ENCODE results near the gene SLC35B3.

The SLC35B3 gene

GRCh38 chr6:8468552-8469356, 33.4 kb upstream of the SLC35B3 start (continued):
- TF ChIP-seq CREB5 (CRISPR knock-in tag; IDR thresholded peaks at IDR 0.05; ENCODE audit: low read depth) (no peak), ISL1 (CRISPR knock-in tag; IDR thresholded peaks at IDR 0.05) (no peak), ZFP30 (CRISPR knock-in tag; IDR thresholded peaks at IDR 0.05) (no peak), ZNF8 (CRISPR knock-in tag; IDR thresholded peaks at IDR 0.05) (no peak), OSR1 (CRISPR knock-in tag; IDR thresholded peaks at IDR 0.05) (no peak)

DNA sequence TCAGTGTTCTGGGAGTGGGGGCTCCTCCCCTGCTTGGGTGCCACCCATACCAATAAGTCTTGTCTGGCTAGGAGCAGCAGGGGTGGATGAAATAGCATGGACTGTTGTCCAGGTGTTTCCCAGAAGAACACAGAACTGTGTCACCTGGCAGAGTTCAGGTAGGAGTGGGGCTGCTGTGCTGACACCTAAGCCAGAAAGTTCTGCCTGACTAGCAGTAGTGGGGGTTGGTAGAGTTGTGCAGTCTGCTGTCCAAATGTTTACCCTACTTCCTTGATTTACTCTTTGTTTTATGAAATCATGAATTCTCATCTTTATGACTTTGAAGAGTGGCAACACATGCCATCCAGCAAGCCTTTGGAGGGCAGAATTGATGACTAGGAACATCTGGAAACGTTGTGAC, 27.3 kb upstream of the SLC35B3 start:
- no peak for ATAC-seq
- no peak for TF ChIP-seq ZFP3 (CRISPR knock-in tag; IDR thresholded peaks at IDR 0.05)
- no peak for TF ChIP-seq CSDC2 (CRISPR knock-in tag; IDR thresholded peaks at IDR 0.05)
- no peak for TF ChIP-seq ZNF8 (CRISPR knock-in tag; IDR thresholded peaks at IDR 0.05)
- no peak for TF ChIP-seq GLIS3 (CRISPR knock-in tag; IDR thresholded peaks at IDR 0.05)
- TF ChIP-seq PPARA (CRISPR knock-in tag; IDR thresholded peaks at IDR 0.05; ENCODE audit: borderline replicate concordance), result no peak
- no peak for TF ChIP-seq POU6F1 (CRISPR knock-in tag; IDR thresholded peaks at IDR 0.05; ENCODE audit: borderline replicate concordance, low read depth)
- TF ChIP-seq, protein P1, sequence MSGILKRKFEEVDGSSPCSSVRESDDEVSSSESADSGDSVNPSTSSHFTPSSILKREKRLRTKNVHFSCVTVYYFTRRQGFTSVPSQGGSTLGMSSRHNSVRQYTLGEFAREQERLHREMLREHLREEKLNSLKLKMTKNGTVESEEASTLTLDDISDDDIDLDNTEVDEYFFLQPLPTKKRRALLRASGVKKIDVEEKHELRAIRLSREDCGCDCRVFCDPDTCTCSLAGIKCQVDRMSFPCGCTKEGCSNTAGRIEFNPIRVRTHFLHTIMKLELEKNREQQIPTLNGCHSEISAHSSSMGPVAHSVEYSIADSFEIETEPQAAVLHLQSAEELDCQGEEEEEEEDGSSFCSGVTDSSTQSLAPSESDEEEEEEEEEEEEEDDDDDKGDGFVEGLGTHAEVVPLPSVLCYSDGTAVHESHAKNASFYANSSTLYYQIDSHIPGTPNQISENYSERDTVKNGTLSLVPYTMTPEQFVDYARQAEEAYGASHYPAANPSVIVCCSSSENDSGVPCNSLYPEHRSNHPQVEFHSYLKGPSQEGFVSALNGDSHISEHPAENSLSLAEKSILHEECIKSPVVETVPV (CRISPR knock-in tag; IDR thresholded peaks at IDR 0.05), result no peak
- TF ChIP-seq ZNF70 (CRISPR knock-in tag; IDR thresholded peaks at IDR 0.05), result no peak
- no peak for TF ChIP-seq BACH2 (CRISPR knock-in tag; IDR thresholded peaks at IDR 0.05; ENCODE audit: borderline replicate concordance)
- TF ChIP-seq PATZ1 (CRISPR knock-in tag; IDR thresholded peaks at IDR 0.05; ENCODE audit: borderline replicate concordance), result no peak
- no peak for TF ChIP-seq ISL1 (CRISPR knock-in tag; IDR thresholded peaks at IDR 0.05)
- TF ChIP-seq TSHZ2 (CRISPR knock-in tag; IDR thresholded peaks at IDR 0.05), result no peak
- TF ChIP-seq ZFP30 (CRISPR knock-in tag; IDR thresholded peaks at IDR 0.05), result no peak

DNA sequence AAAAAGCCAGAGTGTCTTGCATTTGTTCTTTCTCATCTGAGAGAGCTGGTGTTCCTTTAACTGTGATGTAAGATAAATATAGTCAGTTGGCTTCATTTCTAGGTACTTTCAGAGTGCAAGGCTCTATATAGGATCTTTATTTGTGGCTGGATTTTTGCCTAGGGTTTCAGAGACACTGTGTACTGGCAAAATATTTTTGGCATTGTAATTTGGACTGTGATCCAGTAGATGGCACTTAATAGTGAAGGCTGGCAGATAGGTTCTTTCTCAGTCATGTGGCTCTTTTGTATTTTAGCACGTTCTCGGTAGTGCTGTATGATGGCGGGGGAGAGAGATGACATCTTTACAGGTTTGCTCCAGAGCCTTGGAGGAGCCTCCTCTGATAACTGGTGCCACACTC, 26.8 kb upstream of the SLC35B3 start:
- no peak for TF ChIP-seq ZNF70 (CRISPR knock-in tag; IDR thresholded peaks at IDR 0.05)
- no peak for TF ChIP-seq CSDC2 (CRISPR knock-in tag; IDR thresholded peaks at IDR 0.05)
- no peak for TF ChIP-seq RARB (CRISPR knock-in tag; IDR thresholded peaks at IDR 0.05)
- no peak for TF ChIP-seq TSHZ2 (CRISPR knock-in tag; IDR thresholded peaks at IDR 0.05)
- TF ChIP-seq TCF4 (CRISPR knock-in tag; IDR thresholded peaks at IDR 0.05; ENCODE audit: borderline replicate concordance), result no peak
- no peak for ATAC-seq
